NT2/D1 (cell line): Measurements from ENCODE around the gene PPM1H.

Experiments
- SUZ12 ChIP-seq: IDR thresholded peaks from 2 replicates; pipeline ENCODE4 v1.6.1; 2011; ENCODE audit not compliant: insufficient read length, insufficient read depth; ENCODE audit errors: extremely low read depth
- YY1 ChIP-seq: IDR thresholded peaks from 2 replicates; pipeline ENCODE4 v1.6.1; 2011; ENCODE audit not compliant: insufficient read length, insufficient read depth
- ZNF274 ChIP-seq: IDR thresholded peaks from 2 replicates; pipeline ENCODE4 v1.6.1; 2011; ENCODE audit warnings: mild to moderate bottlenecking, low read depth, low read length

DNA sequence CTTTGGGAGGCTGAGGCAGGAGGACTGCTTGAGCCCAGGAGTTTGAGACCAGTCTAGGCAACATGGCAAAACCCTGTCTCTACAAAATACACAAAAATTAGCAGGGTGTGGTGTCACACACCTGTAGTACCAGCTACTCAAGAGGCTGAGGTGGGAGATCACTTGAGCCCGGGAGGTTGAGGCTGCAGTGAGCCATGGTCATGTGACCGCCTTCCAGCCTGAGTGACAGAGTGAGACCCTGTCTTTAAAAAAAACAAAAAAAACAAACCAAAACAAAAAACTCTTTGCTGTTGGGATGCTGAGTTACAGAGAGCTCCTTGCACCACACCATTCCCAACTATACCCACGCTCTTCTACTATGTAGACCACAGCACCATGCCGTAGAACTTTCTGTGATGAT, 221.2 kb downstream of the PPM1H start:
- TF ChIP-seq SUZ12 (no peak), ZNF274 (no peak), YY1 (no peak)
